ENCODE measurements around the gene RANBP1. TPM values are rescaled to one million over a fixed set of nuclear protein-coding genes. Genes with fewer than 3 reads are reported as not detected.

The RANBP1 gene
- total and polyA plus RNA-seq, 9 of the 15 experiments (the other 6 are each of a cell fraction or from before 2014, with no cell fraction given): 162 to 2,891 (median 1,289) TPM

GRCh38 chr22:20130731-20131596, 15.1 kb downstream of the RANBP1 start (continued):
- peak; percentile 22; the same call in 1 of the 2 replicates for TF ChIP-seq ZBTB12 (CRISPR knock-in tag; IDR thresholded peaks at IDR 0.05)
- no peak for TF ChIP-seq WHSC1 (IDR thresholded peaks at IDR 0.05; ENCODE audit: low read length)
- TF ChIP-seq RBFOX2 (IDR thresholded peaks at IDR 0.05; ENCODE audit: low read depth, low read length): peak; percentile 62; the same call in 1 of the 2 replicates
- TF ChIP-seq ZNF140 (CRISPR knock-in tag; IDR thresholded peaks at IDR 0.05): no peak
- TF ChIP-seq NBN (IDR thresholded peaks at IDR 0.05; ENCODE audit: low read depth): no peak
- TF ChIP-seq ZNF280A (IDR thresholded peaks at IDR 0.05; ENCODE audit: low read depth, partially characterized antibody): no peak
- peak; percentile 74; the same call in 1 of the 2 replicates for TF ChIP-seq MTA3 (IDR thresholded peaks at IDR 0.05; ENCODE audit: borderline replicate concordance)
- TF ChIP-seq ZFP1 (CRISPR knock-in tag; IDR thresholded peaks at IDR 0.05): peak; percentile 52; the same call in 1 of the 2 replicates
- 0 out of 2 replicates have a peak, but pooled peaks have one; percentile 83 for TF ChIP-seq THRB (CRISPR knock-in tag; conservative IDR thresholded peaks at IDR 0.05)
- no peak for TF ChIP-seq SFPQ (IDR thresholded peaks at IDR 0.05; ENCODE audit: low read depth, low read length)
- TF ChIP-seq RHOXF2B (CRISPR knock-in tag; conservative IDR thresholded peaks at IDR 0.05): peak; percentile 16; the same call in 1 of the 2 replicates
- TF ChIP-seq TARDBP (IDR thresholded peaks at IDR 0.05): peak; percentile 90
- TF ChIP-seq NRF1 (conservative IDR thresholded peaks at IDR 0.05 in 1 of 2, IDR thresholded peaks at IDR 0.05 in 1 of 2): peak; percentile 49 to 61; a peak in 2 of 4 replicates
- TF ChIP-seq PHF21A (IDR thresholded peaks at IDR 0.05; ENCODE audit: borderline replicate concordance, low read depth): peak; percentile 32; the same call in 1 of the 2 replicates
- peak; percentile 41 for TF ChIP-seq ARHGAP35 (IDR thresholded peaks at IDR 0.05; ENCODE audit: partially characterized antibody)
- TF ChIP-seq ZBTB7A (IDR thresholded peaks at IDR 0.05; ENCODE audit: borderline replicate concordance, control insufficient read depth, low read depth, low read length): peak; percentile 79

Measured in K562 (cell line).